GM23338 (cell line): Measurements from ENCODE around the gene FKBP2. TPM values are rescaled to one million over a fixed set of nuclear protein-coding genes. Genes with fewer than 3 reads are reported as not detected.

Experiments used
- ATAC-seq: fragments of 200-7000 bp; cut with Tn5 transposase; 3 replicates; pipeline ENCODE4 v1.9.1; 2020
- DNase-seq: peaks from one replicate; pipeline ENCODE4 v3.0.0-alpha.2; 2015; ENCODE audit warnings: low spot score
- H2AFZ ChIP-seq: fragments of 200-600 bp; sonication (generic); 2 replicates; pipeline ENCODE4 v1.8.0; 2016; ENCODE audit warnings: antibody characterized with exemption, mild to moderate bottlenecking, moderate library complexity
- H3F3A ChIP-seq: fragments of 200-600 bp; sonication (generic); replicated peaks from 2 replicates; pipeline ENCODE4 v1.8.0; 2017; ENCODE audit warnings: antibody characterized with exemption, mixed run types, low read depth
- H3K27ac ChIP-seq: fragments of 200-600 bp; sonication (generic); 2 replicates; pipeline ENCODE4 v1.6.1; 2016; ENCODE audit warnings: low read depth
- H3K27me3 ChIP-seq: fragments of 200-600 bp; sonication (generic); 2 replicates; pipeline ENCODE4 v1.8.0; 2016; ENCODE audit warnings: mild to moderate bottlenecking, mixed run types, moderate library complexity; ENCODE audit not compliant: insufficient read depth
- H3K36me3 ChIP-seq: fragments of 200-600 bp; sonication (generic); 2 replicates; pipeline ENCODE4 v1.8.0; 2016; ENCODE audit warnings: mild to moderate bottlenecking; ENCODE audit not compliant: insufficient read depth
- H3K4me1 ChIP-seq: fragments of 200-600 bp; sonication (generic); 2 replicates; pipeline ENCODE4 v1.8.0; 2016; ENCODE audit warnings: mild to moderate bottlenecking, moderate library complexity; ENCODE audit not compliant: insufficient read depth
- H3K4me2 ChIP-seq: fragments of 200-600 bp; sonication (generic); 2 replicates; pipeline ENCODE4 v1.7.1; 2017; ENCODE audit warnings: mixed run types
- H3K4me3 ChIP-seq: fragments of 200-600 bp; sonication (generic); 2 replicates; pipeline ENCODE4 v1.6.1; 2016; ENCODE audit warnings: mixed run types
- H3K79me2 ChIP-seq: fragments of 200-600 bp; sonication (generic); replicated peaks from 2 replicates; pipeline ENCODE4 v1.8.0; 2017; ENCODE audit warnings: mild to moderate bottlenecking; ENCODE audit not compliant: insufficient read depth
- H3K9me2 ChIP-seq: fragments of 200-600 bp; sonication (generic); 2 replicates; pipeline ENCODE4 v1.8.0; 2017; ENCODE audit not compliant: insufficient read depth
- H4K20me1 ChIP-seq: fragments of 200-600 bp; sonication (generic); replicated peaks from 2 replicates; pipeline ENCODE4 v1.8.0; 2017; ENCODE audit warnings: mild to moderate bottlenecking; ENCODE audit not compliant: insufficient read depth
- H3K27ac Mint-ChIP-seq: 2 replicates; pipeline ENCODE4 v1.8.0; 2020; ENCODE audit warnings: inconsistent platforms, mild to moderate bottlenecking, moderate library complexity, mixed read lengths
- H3K27me3 Mint-ChIP-seq: 3 replicates; pipeline ENCODE4 v1.8.0; 2022; ENCODE audit warnings: low read depth, mild to moderate bottlenecking, moderate library complexity, mixed read lengths, inconsistent platforms; ENCODE audit not compliant: insufficient read depth, poor library complexity
- H3K36me3 Mint-ChIP-seq: 3 replicates; pipeline ENCODE4 v1.8.0; 2021; ENCODE audit warnings: low read depth, mild to moderate bottlenecking, inconsistent platforms, moderate library complexity, mixed read lengths
- H3K4me1 Mint-ChIP-seq: 3 replicates; pipeline ENCODE4 v1.8.0; 2020; ENCODE audit warnings: mild to moderate bottlenecking, inconsistent platforms, mixed read lengths
- H3K4me3 Mint-ChIP-seq: 3 replicates; pipeline ENCODE4 v1.8.0; 2021; ENCODE audit warnings: moderate library complexity, mild to moderate bottlenecking, inconsistent platforms, mixed read lengths
- H3K9me3 Mint-ChIP-seq: 3 replicates; pipeline ENCODE4 v1.8.0; 2020; ENCODE audit warnings: moderate library complexity, mild to moderate bottlenecking, inconsistent platforms, mixed read lengths
- CREB1 ChIP-seq: fragments of 250-450 bp; sonication (Bioruptor Pico); IDR thresholded peaks from 2 replicates; pipeline ENCODE4 v1.5.0; 2020; ENCODE audit warnings: low read depth, mild to moderate bottlenecking, moderate library complexity
- EZH2 ChIP-seq: fragments of 200-600 bp; sonication (generic); IDR thresholded peaks from one replicate; pipeline ENCODE4 v1.8.0; 2017; ENCODE audit warnings: antibody characterized with exemption, mild to moderate bottlenecking, low read depth; ENCODE audit not compliant: unreplicated experiment
- EZH2phosphoT487 ChIP-seq: fragments of 200-600 bp; sonication (generic); IDR thresholded peaks from one replicate; pipeline ENCODE4 v1.8.1; 2018; ENCODE audit warnings: antibody characterized with exemption; ENCODE audit not compliant: unreplicated experiment
- JUNB ChIP-seq: IDR thresholded peaks from one replicate; pipeline ENCODE4 v1.6.1; 2016; ENCODE audit warnings: antibody characterized with exemption; ENCODE audit not compliant: unreplicated experiment
- NANOG ChIP-seq: IDR thresholded peaks from 2 replicates; pipeline ENCODE4 v1.6.1; 2016; ENCODE audit warnings: antibody characterized with exemption, borderline replicate concordance
- POLR2AphosphoS5 ChIP-seq: IDR thresholded peaks from 2 replicates; pipeline ENCODE4 v1.6.1; 2016; ENCODE audit warnings: antibody characterized with exemption, low read depth
- STAT1 ChIP-seq: IDR thresholded peaks from one replicate; pipeline ENCODE4 v1.6.1; 2016; ENCODE audit warnings: antibody characterized with exemption; ENCODE audit not compliant: unreplicated experiment
- ZNF114 ChIP-seq: fragments of 250-450 bp; sonication (Bioruptor Pico); IDR thresholded peaks from 2 replicates; pipeline ENCODE4 v1.5.0; 2020; ENCODE audit warnings: mild to moderate bottlenecking, moderate library complexity
- ZNF331 ChIP-seq: fragments of 250-450 bp; sonication (Bioruptor Pico); IDR thresholded peaks from 2 replicates; pipeline ENCODE4 v1.5.0; 2020; ENCODE audit warnings: low read depth, mild to moderate bottlenecking, moderate library complexity
- polyA plus RNA-seq: library from polyadenylated mRNA; unstranded; fragments of >200 nt; fragmentation: Nextera tagmentation; extraction: Ambion mirVana; gene quantifications from 2 replicates; pipeline ENCODE4 v1.2.1, GENCODE V29; 2016
- total RNA-seq: library from RNA; depleted of rRNA; stranded (reverse); fragments of >200 nt; shearing (Covaris generic); gene quantifications from 2 replicates; pipeline ENCODE4 v1.2.3, GENCODE V29; 2014
- TF ChIP-seq, protein P1 (sequence below): IDR thresholded peaks from 2 replicates; pipeline ENCODE4 v1.6.1; 2016; ENCODE audit warnings: antibody characterized with exemption
- TF ChIP-seq, protein P2 (sequence below), 2 experiments: fragments of 200-600 bp in 1 of 2; sonication (generic) in 1 of 2; conservative IDR thresholded peaks; 2 replicates each; pipeline versions ENCODE4 v1.5.1 to v1.6.1; 2016 to 2017; ENCODE audit warnings: antibody characterized with exemption in 2 of 2, low read depth in 2 of 2, mild to moderate bottlenecking in 2 of 2, moderate library complexity in 1 of 2
- TF ChIP-seq, protein P3 (sequence below): IDR thresholded peaks from one replicate; pipeline ENCODE4 v1.6.1; 2018; ENCODE audit warnings: antibody characterized with exemption; ENCODE audit not compliant: unreplicated experiment
- TF ChIP-seq, protein P4 (sequence below): fragments of 250-450 bp; sonication (Bioruptor Pico); IDR thresholded peaks from 2 replicates; pipeline ENCODE4 v1.5.0; 2020; ENCODE audit warnings: mild to moderate bottlenecking, moderate library complexity

The FKBP2 gene
- total and polyA plus RNA-seq, 2 experiments from 2014 or later, result 31.4 to 201 TPM

DNA sequence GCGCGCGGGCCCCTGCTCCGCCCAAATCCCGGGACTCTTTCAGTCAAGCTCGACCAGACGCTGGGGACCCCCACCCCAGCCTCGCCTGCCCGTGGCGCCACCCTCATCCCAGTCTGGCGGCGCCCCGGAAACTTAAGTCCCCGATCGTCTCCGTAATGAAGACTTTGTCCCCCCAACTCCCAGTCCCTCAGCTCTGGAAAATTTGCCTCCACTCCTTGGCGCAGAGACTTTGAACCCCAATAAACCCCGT lies 10.8 kb downstream of the FKBP2 start:
- Mint-ChIP-seq H3K36me3 (peaks cover 15% of the 10 kb centered on the region), H3K9me3 (no peaks in the 10 kb centered on the region), H3K4me1 (peaks cover 39% of the 10 kb centered on the region), H3K4me3 (peak overlapping the region; percentile 92), H3K27ac (peak overlapping the region; percentile 69; the same call in 1 of the 2 replicates), H3K27me3 (peaks cover 28% of the 10 kb centered on the region)
- Histone ChIP-seq H4K20me1 (no peaks in the 10 kb centered on the region; the same call in none of the 2 replicates), H3K27me3 (no peaks in the 10 kb centered on the region), H3K36me3 (0 out of 2 replicates have a peak, but pooled peaks cover 4% of the 10 kb centered on the region), H2AFZ (no peak overlapping the region), H3K4me3 (peak overlapping the region; percentile 94), H3K4me1 (peaks cover 32% of the 10 kb centered on the region), H3K9me2 (no peaks in the 10 kb centered on the region), H3K4me2 (peak overlapping the region; percentile 98), H3K79me2 (peaks cover 19% of the 10 kb centered on the region), H3K27ac (no peak overlapping the region), H3F3A (peaks cover 33% of the 10 kb centered on the region)
- DNase-seq (no peak), ATAC-seq (no peak; the same call in 2 of the 3 replicates)
- TF ChIP-seq, protein P1, sequence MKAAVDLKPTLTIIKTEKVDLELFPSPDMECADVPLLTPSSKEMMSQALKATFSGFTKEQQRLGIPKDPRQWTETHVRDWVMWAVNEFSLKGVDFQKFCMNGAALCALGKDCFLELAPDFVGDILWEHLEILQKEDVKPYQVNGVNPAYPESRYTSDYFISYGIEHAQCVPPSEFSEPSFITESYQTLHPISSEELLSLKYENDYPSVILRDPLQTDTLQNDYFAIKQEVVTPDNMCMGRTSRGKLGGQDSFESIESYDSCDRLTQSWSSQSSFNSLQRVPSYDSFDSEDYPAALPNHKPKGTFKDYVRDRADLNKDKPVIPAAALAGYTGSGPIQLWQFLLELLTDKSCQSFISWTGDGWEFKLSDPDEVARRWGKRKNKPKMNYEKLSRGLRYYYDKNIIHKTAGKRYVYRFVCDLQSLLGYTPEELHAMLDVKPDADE, result no peak
- TF ChIP-seq EZH2 (no peak), ZNF331 (CRISPR knock-in tag) (no peak), CREB1 (CRISPR knock-in tag) (no peak), ZNF114 (no peak), POLR2AphosphoS5 (no peak), EZH2phosphoT487 (no peak), STAT1 (no peak), NANOG (no peak), JUNB (no peak)
- TF ChIP-seq, protein P2, sequence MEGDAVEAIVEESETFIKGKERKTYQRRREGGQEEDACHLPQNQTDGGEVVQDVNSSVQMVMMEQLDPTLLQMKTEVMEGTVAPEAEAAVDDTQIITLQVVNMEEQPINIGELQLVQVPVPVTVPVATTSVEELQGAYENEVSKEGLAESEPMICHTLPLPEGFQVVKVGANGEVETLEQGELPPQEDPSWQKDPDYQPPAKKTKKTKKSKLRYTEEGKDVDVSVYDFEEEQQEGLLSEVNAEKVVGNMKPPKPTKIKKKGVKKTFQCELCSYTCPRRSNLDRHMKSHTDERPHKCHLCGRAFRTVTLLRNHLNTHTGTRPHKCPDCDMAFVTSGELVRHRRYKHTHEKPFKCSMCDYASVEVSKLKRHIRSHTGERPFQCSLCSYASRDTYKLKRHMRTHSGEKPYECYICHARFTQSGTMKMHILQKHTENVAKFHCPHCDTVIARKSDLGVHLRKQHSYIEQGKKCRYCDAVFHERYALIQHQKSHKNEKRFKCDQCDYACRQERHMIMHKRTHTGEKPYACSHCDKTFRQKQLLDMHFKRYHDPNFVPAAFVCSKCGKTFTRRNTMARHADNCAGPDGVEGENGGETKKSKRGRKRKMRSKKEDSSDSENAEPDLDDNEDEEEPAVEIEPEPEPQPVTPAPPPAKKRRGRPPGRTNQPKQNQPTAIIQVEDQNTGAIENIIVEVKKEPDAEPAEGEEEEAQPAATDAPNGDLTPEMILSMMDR (conservative IDR thresholded peaks at IDR 0.05; ENCODE audit: low read depth in 2 of 2), result no peak
- TF ChIP-seq, protein P3, sequence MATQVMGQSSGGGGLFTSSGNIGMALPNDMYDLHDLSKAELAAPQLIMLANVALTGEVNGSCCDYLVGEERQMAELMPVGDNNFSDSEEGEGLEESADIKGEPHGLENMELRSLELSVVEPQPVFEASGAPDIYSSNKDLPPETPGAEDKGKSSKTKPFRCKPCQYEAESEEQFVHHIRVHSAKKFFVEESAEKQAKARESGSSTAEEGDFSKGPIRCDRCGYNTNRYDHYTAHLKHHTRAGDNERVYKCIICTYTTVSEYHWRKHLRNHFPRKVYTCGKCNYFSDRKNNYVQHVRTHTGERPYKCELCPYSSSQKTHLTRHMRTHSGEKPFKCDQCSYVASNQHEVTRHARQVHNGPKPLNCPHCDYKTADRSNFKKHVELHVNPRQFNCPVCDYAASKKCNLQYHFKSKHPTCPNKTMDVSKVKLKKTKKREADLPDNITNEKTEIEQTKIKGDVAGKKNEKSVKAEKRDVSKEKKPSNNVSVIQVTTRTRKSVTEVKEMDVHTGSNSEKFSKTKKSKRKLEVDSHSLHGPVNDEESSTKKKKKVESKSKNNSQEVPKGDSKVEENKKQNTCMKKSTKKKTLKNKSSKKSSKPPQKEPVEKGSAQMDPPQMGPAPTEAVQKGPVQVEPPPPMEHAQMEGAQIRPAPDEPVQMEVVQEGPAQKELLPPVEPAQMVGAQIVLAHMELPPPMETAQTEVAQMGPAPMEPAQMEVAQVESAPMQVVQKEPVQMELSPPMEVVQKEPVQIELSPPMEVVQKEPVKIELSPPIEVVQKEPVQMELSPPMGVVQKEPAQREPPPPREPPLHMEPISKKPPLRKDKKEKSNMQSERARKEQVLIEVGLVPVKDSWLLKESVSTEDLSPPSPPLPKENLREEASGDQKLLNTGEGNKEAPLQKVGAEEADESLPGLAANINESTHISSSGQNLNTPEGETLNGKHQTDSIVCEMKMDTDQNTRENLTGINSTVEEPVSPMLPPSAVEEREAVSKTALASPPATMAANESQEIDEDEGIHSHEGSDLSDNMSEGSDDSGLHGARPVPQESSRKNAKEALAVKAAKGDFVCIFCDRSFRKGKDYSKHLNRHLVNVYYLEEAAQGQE, result no peak
- TF ChIP-seq, protein P4, sequence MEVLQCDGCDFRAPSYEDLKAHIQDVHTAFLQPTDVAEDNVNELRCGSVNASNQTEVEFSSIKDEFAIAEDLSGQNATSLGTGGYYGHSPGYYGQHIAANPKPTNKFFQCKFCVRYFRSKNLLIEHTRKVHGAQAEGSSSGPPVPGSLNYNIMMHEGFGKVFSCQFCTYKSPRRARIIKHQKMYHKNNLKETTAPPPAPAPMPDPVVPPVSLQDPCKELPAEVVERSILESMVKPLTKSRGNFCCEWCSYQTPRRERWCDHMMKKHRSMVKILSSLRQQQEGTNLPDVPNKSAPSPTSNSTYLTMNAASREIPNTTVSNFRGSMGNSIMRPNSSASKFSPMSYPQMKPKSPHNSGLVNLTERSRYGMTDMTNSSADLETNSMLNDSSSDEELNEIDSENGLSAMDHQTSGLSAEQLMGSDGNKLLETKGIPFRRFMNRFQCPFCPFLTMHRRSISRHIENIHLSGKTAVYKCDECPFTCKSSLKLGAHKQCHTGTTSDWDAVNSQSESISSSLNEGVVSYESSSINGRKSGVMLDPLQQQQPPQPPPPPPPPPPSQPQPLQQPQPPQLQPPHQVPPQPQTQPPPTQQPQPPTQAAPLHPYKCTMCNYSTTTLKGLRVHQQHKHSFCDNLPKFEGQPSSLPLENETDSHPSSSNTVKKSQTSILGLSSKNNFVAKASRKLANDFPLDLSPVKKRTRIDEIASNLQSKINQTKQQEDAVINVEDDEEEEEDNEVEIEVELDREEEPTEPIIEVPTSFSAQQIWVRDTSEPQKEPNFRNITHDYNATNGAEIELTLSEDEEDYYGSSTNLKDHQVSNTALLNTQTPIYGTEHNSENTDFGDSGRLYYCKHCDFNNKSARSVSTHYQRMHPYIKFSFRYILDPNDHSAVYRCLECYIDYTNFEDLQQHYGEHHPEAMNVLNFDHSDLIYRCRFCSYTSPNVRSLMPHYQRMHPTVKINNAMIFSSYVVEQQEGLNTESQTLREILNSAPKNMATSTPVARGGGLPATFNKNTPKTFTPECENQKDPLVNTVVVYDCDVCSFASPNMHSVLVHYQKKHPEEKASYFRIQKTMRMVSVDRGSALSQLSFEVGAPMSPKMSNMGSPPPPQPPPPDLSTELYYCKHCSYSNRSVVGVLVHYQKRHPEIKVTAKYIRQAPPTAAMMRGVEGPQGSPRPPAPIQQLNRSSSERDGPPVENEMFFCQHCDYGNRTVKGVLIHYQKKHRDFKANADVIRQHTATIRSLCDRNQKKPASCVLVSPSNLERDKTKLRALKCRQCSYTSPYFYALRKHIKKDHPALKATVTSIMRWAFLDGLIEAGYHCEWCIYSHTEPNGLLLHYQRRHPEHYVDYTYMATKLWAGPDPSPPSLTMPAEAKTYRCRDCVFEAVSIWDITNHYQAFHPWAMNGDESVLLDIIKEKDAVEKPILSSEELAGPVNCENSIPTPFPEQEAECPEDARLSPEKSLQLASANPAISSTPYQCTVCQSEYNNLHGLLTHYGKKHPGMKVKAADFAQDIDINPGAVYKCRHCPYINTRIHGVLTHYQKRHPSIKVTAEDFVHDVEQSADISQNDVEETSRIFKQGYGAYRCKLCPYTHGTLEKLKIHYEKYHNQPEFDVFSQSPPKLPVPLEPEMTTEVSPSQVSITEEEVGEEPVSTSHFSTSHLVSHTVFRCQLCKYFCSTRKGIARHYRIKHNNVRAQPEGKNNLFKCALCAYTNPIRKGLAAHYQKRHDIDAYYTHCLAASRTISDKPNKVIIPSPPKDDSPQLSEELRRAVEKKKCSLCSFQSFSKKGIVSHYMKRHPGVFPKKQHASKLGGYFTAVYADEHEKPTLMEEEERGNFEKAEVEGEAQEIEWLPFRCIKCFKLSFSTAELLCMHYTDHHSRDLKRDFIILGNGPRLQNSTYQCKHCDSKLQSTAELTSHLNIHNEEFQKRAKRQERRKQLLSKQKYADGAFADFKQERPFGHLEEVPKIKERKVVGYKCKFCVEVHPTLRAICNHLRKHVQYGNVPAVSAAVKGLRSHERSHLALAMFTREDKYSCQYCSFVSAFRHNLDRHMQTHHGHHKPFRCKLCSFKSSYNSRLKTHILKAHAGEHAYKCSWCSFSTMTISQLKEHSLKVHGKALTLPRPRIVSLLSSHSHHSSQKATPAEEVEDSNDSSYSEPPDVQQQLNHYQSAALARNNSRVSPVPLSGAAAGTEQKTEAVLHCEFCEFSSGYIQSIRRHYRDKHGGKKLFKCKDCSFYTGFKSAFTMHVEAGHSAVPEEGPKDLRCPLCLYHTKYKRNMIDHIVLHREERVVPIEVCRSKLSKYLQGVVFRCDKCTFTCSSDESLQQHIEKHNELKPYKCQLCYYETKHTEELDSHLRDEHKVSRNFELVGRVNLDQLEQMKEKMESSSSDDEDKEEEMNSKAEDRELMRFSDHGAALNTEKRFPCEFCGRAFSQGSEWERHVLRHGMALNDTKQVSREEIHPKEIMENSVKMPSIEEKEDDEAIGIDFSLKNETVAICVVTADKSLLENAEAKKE (CRISPR knock-in tag), result no peak
